ENCODE results near the gene PTPRD. TPM values are rescaled to one million over a fixed set of nuclear protein-coding genes. Genes with fewer than 3 reads are reported as not detected.

PTPRD gene
- total RNA-seq, 2 experiments from 2014 or later: not detected

GRCh38 chr9:8904771-8905515, 1707.9 kb downstream of the PTPRD start:
- no peak for DNase-seq
- Mint-ChIP-seq H3K4me1 (ENCODE audit: low read depth) (no peaks in the 10 kb centered on the region), H3K27me3 (ENCODE audit: low read depth) (no peaks in the 10 kb centered on the region), H3K36me3 (ENCODE audit: low read depth) (no peaks in the 10 kb centered on the region), H3K9me3 (ENCODE audit: insufficient read depth) (no peaks in the 10 kb centered on the region), H3K4me3 (no peak overlapping the region), H3K27ac (no peak overlapping the region)
- no peak for ATAC-seq
- POLR2A ChIA-PET: no interaction called here
- CTCF ChIA-PET: no interaction called here

DNA sequence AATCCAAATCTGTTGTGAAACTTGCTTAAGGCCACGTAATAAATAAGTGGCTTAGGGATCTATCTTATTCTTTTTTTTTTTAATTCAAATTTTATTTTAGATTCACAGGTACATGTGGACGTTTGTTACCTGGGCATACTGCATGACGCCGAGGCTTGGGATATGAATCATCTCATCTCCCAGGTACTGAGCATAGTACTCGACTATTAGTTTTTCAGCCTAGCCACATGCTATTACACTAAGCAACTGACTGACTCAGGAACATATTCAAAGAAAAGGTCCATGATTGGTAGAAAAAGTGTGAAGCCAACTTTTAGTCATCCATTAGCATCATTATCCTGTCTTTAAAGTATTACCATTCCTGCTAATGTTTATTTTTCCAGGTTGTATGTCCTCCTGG, 1709.7 kb downstream of the PTPRD start:
- ATAC-seq: no peak

DNA sequence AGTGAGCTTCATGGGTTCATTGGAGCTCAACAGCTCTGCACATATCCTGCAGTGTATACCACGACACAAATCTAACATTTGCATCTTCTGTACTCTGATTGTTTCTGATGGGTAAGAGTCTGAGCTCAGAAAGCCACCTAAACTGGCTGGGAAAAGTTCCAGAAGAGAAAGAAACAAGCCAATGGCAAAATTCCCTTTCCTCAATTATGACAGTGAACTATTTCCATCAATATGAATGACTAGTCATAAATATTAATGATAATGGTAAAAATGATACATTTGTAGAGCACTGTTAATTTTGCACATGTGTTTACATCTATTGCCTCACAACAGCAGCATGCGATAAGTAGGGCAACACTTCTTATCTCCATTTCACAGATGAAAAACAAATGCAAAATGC, 1711.7 kb downstream of the PTPRD start:
- ATAC-seq (no peak), DNase-seq (no peak)
- ChIA-PET POLR2A (no interaction called here), CTCF (no interaction called here)
- Mint-ChIP-seq H3K9me3 (ENCODE audit: insufficient read depth) (no peaks in the 10 kb centered on the region), H3K27ac (no peak overlapping the region), H3K27me3 (ENCODE audit: low read depth) (no peaks in the 10 kb centered on the region), H3K4me3 (no peak overlapping the region), H3K36me3 (ENCODE audit: low read depth) (no peaks in the 10 kb centered on the region), H3K4me1 (ENCODE audit: low read depth) (no peaks in the 10 kb centered on the region)

More for the DNA sequence above, 1709.7 kb downstream of the PTPRD start:
- H3K9me3 Mint-ChIP-seq (ENCODE audit: insufficient read depth): no peaks in the 10 kb centered on the region
- no peaks in the 10 kb centered on the region for H3K4me1 Mint-ChIP-seq (ENCODE audit: low read depth)
- no peak overlapping the region for H3K4me3 Mint-ChIP-seq
- ChIA-PET POLR2A (no interaction called here), CTCF (no interaction called here)
- H3K36me3 Mint-ChIP-seq (ENCODE audit: low read depth): no peaks in the 10 kb centered on the region
- no peak for DNase-seq
- H3K27ac Mint-ChIP-seq: no peak overlapping the region
- no peaks in the 10 kb centered on the region for H3K27me3 Mint-ChIP-seq (ENCODE audit: low read depth)

GRCh38 chr9:8899511-8899910, 1713.3 kb downstream of the PTPRD start:
- Mint-ChIP-seq H3K27ac (no peak overlapping the region), H3K36me3 (ENCODE audit: low read depth) (no peaks in the 10 kb centered on the region), H3K27me3 (ENCODE audit: low read depth) (no peaks in the 10 kb centered on the region), H3K4me3 (no peak overlapping the region), H3K4me1 (ENCODE audit: low read depth) (no peaks in the 10 kb centered on the region), H3K9me3 (ENCODE audit: insufficient read depth) (no peaks in the 10 kb centered on the region)
- no peak for DNase-seq
- POLR2A ChIA-PET: no interaction called here
- CTCF ChIA-PET: no interaction called here
- ATAC-seq: no peak

- CTCF ChIA-PET: interaction anchor here (0.8 to 1.1 kb wide), 2 partner anchors 19 to 67 kb away, joined by 3 read pairs; no protein-coding TSS in a partner anchor
- no peak for ATAC-seq
These were observed 1717.0 kb downstream of the PTPRD start for GRCh38 chr9:8895861-8896224.

DNA sequence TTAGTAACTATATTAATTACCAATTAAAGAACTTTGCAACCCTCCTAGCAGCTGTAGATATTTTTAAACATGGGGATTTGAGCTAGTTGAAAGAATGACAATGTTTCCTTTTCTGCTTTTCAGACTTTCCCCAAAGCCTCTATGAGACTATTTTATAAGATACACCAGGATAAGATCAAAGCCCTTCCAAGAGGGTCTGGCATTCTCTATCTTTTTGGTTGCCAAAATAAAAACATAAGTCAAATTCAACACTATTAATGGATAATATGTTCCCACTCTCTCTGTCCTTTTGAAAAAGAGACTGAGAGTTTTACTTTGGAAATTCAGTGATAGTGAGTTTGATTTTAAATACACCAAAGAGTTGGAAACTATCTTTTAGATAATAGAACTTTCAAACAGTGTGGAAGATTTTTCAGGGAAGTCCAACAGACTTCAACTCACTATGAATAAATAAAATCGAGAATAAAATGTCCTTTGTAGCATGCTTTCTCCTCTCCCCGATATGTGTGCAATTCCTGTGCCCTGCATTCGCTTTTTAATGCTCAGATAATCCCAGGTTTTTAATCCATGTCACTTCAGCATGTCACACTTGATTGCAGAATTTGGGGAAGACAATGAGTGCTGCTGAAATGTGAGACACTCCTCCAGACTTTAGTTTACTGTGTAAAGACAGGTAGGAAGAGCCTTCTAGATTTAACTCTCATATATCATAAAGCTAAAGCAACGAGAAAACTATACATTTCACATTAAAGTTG, 1717.5 kb downstream of the PTPRD start:
- Mint-ChIP-seq H3K9me3 (ENCODE audit: insufficient read depth) (no peaks in the 10 kb centered on the region), H3K27ac (no peak overlapping the region), H3K36me3 (ENCODE audit: low read depth) (no peaks in the 10 kb centered on the region), H3K4me1 (ENCODE audit: low read depth) (no peaks in the 10 kb centered on the region), H3K27me3 (ENCODE audit: low read depth) (no peaks in the 10 kb centered on the region), H3K4me3 (no peak overlapping the region)
- CTCF ChIA-PET: interaction anchor here (0.8 to 1.1 kb wide), 2 partner anchors 20 to 68 kb away, joined by 3 read pairs; no protein-coding TSS in a partner anchor
- ATAC-seq (no peak), DNase-seq (no peak)
- POLR2A ChIA-PET: no interaction called here

More at GRCh38 chr9:8895861-8896224, 1717.0 kb downstream of the PTPRD start:
- Mint-ChIP-seq H3K27me3 (ENCODE audit: low read depth) (no peaks in the 10 kb centered on the region), H3K27ac (no peak overlapping the region), H3K36me3 (ENCODE audit: low read depth) (no peaks in the 10 kb centered on the region), H3K9me3 (ENCODE audit: insufficient read depth) (no peaks in the 10 kb centered on the region), H3K4me1 (ENCODE audit: low read depth) (no peaks in the 10 kb centered on the region), H3K4me3 (no peak overlapping the region)
- DNase-seq: no peak
- POLR2A ChIA-PET: no interaction called here

GRCh38 chr9:8890695-8891094, 1722.1 kb downstream of the PTPRD start:
- H3K4me1 Mint-ChIP-seq (ENCODE audit: low read depth): no peaks in the 10 kb centered on the region
- H3K27me3 Mint-ChIP-seq (ENCODE audit: low read depth): no peaks in the 10 kb centered on the region
- H3K9me3 Mint-ChIP-seq (ENCODE audit: insufficient read depth): no peaks in the 10 kb centered on the region
- ATAC-seq (no peak), DNase-seq (no peak)
- no peaks in the 10 kb centered on the region for H3K36me3 Mint-ChIP-seq (ENCODE audit: low read depth)
- no peak overlapping the region for H3K4me3 Mint-ChIP-seq
- ChIA-PET CTCF (no interaction called here), POLR2A (no interaction called here)
- H3K27ac Mint-ChIP-seq: no peak overlapping the region

DNA sequence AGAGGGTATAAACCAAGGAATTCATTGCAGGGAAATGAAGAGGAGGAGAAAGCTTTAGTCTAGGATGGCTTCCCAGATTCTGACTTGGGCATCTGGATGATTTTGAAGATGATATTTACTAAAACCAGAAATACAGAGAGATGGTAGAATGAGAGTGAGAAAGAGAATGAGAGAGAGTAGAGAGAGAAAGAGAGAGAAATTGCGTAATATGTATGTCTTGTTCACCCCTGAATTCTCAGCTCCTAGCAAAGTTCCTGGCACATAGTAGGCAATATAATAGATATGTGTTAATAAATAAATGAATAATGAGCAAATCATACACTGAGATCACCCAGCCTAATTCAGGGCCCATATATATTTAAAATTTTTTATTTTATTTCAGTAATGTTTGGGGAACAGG, 1723.7 kb downstream of the PTPRD start:
- Mint-ChIP-seq H3K4me1 (ENCODE audit: low read depth) (no peaks in the 10 kb centered on the region), H3K4me3 (no peak overlapping the region), H3K36me3 (ENCODE audit: low read depth) (no peaks in the 10 kb centered on the region), H3K27me3 (ENCODE audit: low read depth) (no peaks in the 10 kb centered on the region), H3K9me3 (ENCODE audit: insufficient read depth) (no peaks in the 10 kb centered on the region), H3K27ac (no peak overlapping the region)
- no peak for ATAC-seq
- POLR2A ChIA-PET: no interaction called here
- no peak for DNase-seq
- CTCF ChIA-PET: no interaction called here

DNA sequence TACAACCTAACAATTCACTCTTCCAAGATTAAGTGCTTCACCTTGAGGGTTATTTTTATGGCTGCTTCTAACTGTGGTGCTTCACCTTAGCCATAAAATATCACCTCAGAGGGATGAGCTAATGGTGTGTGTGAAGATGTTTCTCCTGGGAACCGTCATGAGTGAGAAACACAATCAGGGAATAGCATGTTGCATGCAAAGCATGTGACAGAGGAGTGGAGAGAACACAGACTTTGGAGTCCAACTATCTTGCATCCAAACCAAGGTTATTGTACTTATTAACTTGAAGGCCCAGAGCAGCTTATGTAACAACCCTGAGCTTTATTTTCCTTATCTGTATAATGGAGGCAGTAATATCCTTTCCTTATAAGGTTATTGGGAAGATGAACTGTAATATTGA, 1724.2 kb downstream of the PTPRD start:
- no peak overlapping the region for H3K27ac Mint-ChIP-seq
- ATAC-seq (no peak), DNase-seq (no peak)
- no peaks in the 10 kb centered on the region for H3K27me3 Mint-ChIP-seq (ENCODE audit: low read depth)
- H3K4me1 Mint-ChIP-seq (ENCODE audit: low read depth): no peaks in the 10 kb centered on the region
- no peaks in the 10 kb centered on the region for H3K36me3 Mint-ChIP-seq (ENCODE audit: low read depth)
- ChIA-PET POLR2A (no interaction called here), CTCF (no interaction called here)
- H3K4me3 Mint-ChIP-seq: no peak overlapping the region
- no peaks in the 10 kb centered on the region for H3K9me3 Mint-ChIP-seq (ENCODE audit: insufficient read depth)

DNA sequence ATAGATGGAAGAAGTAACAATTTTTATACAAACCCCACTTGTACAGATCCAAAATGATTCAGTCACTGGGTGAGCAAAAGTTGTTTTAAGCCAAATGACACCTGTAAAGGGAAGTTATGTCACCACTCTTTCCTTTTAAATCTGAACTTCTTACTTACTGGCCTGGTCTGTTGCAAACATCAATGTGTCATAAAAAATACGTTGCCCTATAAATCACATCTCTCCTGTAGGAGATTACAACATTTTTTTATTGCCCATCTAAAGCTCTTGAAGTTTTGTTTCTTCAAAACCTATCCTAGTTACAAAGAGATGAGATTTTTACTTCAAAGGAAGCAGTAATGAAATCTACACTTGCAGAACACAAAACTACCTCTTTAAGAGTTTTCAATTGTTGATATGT, 1725.4 kb downstream of the PTPRD start:
- POLR2A ChIA-PET: no interaction called here
- H3K9me3 Mint-ChIP-seq (ENCODE audit: insufficient read depth): no peaks in the 10 kb centered on the region
- no peak for ATAC-seq
- no peaks in the 10 kb centered on the region for H3K4me1 Mint-ChIP-seq (ENCODE audit: low read depth)
- no peak overlapping the region for H3K4me3 Mint-ChIP-seq
- DNase-seq: no peak
- CTCF ChIA-PET: no interaction called here
- H3K27ac Mint-ChIP-seq: no peak overlapping the region
- no peaks in the 10 kb centered on the region for H3K36me3 Mint-ChIP-seq (ENCODE audit: low read depth)
- no peaks in the 10 kb centered on the region for H3K27me3 Mint-ChIP-seq (ENCODE audit: low read depth)

- ChIA-PET POLR2A (no interaction called here), CTCF (no interaction called here)
- Mint-ChIP-seq H3K4me1 (ENCODE audit: low read depth) (no peaks in the 10 kb centered on the region), H3K36me3 (ENCODE audit: low read depth) (no peaks in the 10 kb centered on the region), H3K4me3 (no peak overlapping the region), H3K9me3 (ENCODE audit: insufficient read depth) (no peaks in the 10 kb centered on the region), H3K27me3 (ENCODE audit: low read depth) (no peaks in the 10 kb centered on the region), H3K27ac (no peak overlapping the region)
- ATAC-seq: no peak
- no peak for DNase-seq
These were observed 1729.5 kb downstream of the PTPRD start for GRCh38 chr9:8883321-8883720.

DNA sequence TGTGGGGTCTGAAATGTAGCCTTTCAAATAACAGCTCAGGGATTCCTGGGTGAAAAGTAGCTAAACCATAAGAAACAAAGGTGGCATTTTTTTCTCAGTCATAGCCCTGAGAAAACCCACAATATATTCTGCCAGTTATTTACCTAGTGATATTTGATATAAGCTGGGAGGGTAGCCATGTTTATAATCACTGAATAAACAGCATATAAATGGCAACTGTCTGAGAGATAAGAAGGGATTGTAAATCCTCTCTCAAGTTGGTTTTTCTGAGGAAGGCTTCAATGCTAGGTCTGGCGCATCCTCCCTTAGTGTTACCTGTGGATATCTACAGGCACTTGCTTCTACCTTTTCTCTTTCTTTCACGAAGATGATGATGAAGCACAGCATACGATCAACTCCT, 1732.7 kb downstream of the PTPRD start:
- H3K9me3 Mint-ChIP-seq (ENCODE audit: insufficient read depth): no peaks in the 10 kb centered on the region
- no peak overlapping the region for H3K27ac Mint-ChIP-seq
- no peaks in the 10 kb centered on the region for H3K36me3 Mint-ChIP-seq (ENCODE audit: low read depth)
- POLR2A ChIA-PET: no interaction called here
- no peak overlapping the region for H3K4me3 Mint-ChIP-seq
- ATAC-seq: no peak
- DNase-seq: no peak
- CTCF ChIA-PET: no interaction called here
- H3K27me3 Mint-ChIP-seq (ENCODE audit: low read depth): no peaks in the 10 kb centered on the region
- H3K4me1 Mint-ChIP-seq (ENCODE audit: low read depth): no peaks in the 10 kb centered on the region

- ChIA-PET POLR2A (no interaction called here), CTCF (no interaction called here)
- H3K4me3 Mint-ChIP-seq: no peak overlapping the region
- ATAC-seq (no peak), DNase-seq (no peak)
- no peaks in the 10 kb centered on the region for H3K27me3 Mint-ChIP-seq (ENCODE audit: low read depth)
- no peaks in the 10 kb centered on the region for H3K36me3 Mint-ChIP-seq (ENCODE audit: low read depth)
- no peak overlapping the region for H3K27ac Mint-ChIP-seq
- H3K9me3 Mint-ChIP-seq (ENCODE audit: insufficient read depth): no peaks in the 10 kb centered on the region
- no peaks in the 10 kb centered on the region for H3K4me1 Mint-ChIP-seq (ENCODE audit: low read depth)
These were observed 1733.5 kb downstream of the PTPRD start for GRCh38 chr9:8879284-8879683.

All from activated CD8-positive, alpha-beta T cell treated with anti-CD3 and anti-CD28 coated beads, Interleukin-2, amount 10 ng/mL, durations not matched to agents 7 days and 5 days (primary cell).